Stomach (tissue), 4 donors: ENCODE results near the gene TMEM267.

Experiments used
- CTCF ChIP-seq, 7 experiments: fragments of 450-650 bp in 4 of 7; fragments of 200-600 bp in 3 of 7; sonication (generic) in 3 of 7; IDR thresholded peaks; one replicate each; pipeline ENCODE4 v1.5.1; 2016 to 2019; ENCODE audit warnings: antibody characterized with exemption in 7 of 7, control low read depth in 2 of 7, mild to moderate bottlenecking in 1 of 7
- EP300 ChIP-seq: sonication (generic); formaldehyde crosslinking; IDR thresholded peaks from one replicate; pipeline ENCODE4 v1.6.1; 2017; ENCODE audit warnings: antibody characterized with exemption
- POLR2A ChIP-seq, 4 donors: fragments of 450-650 bp; IDR thresholded peaks; one replicate each; pipeline ENCODE4 v1.6.1; 2016; ENCODE audit warnings: antibody characterized with exemption in 4 of 4, control low read depth in 2 of 4, mild to moderate bottlenecking in 1 of 4, moderate library complexity in 1 of 4
- POLR2AphosphoS5 ChIP-seq, 3 donors: sonication (generic); formaldehyde crosslinking; IDR thresholded peaks; one replicate each; pipeline ENCODE4 v1.6.1; 2016; ENCODE audit warnings: antibody characterized with exemption in 3 of 3

GRCh38 chr5:43429016-43429415 lies 54.6 kb downstream of the TMEM267 start:
- TF ChIP-seq CTCF (IDR thresholded peaks at IDR 0.05): no peak
- no peak for TF ChIP-seq POLR2AphosphoS5 (IDR thresholded peaks at IDR 0.05)
- no peak for TF ChIP-seq EP300
- TF ChIP-seq POLR2A (IDR thresholded peaks at IDR 0.05): no peak
